GM12801 (cell line): Measurements from ENCODE around the gene IL1RAPL2.

Experiments
- TF ChIP-seq, protein P1 (sequence below): IDR thresholded peaks from one replicate; pipeline ENCODE4 v1.5.1; 2011; ENCODE audit warnings: control low read depth; ENCODE audit not compliant: insufficient read length; ENCODE audit errors: extremely low read depth

Gene IL1RAPL2

DNA sequence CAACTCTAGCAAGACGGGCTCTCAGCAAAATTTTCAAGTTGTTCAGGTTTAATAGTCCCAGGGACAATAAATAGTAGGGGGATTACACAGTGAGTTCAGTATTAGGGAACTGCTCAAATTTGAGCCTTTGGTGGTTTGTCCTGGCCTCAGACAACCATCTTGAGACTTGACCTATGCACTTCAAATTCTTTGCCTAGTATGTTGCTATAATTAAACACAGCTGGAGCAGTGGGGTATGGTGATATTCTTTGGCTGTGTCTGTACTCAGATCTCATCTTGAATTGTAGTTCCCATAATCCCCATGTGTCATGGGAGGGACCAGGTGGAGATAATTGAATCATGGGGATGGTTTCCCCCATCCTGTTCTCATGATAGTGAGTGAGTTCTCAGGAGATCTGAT lies 697.8 kb downstream of the IL1RAPL2 start:
- TF ChIP-seq, protein P1, sequence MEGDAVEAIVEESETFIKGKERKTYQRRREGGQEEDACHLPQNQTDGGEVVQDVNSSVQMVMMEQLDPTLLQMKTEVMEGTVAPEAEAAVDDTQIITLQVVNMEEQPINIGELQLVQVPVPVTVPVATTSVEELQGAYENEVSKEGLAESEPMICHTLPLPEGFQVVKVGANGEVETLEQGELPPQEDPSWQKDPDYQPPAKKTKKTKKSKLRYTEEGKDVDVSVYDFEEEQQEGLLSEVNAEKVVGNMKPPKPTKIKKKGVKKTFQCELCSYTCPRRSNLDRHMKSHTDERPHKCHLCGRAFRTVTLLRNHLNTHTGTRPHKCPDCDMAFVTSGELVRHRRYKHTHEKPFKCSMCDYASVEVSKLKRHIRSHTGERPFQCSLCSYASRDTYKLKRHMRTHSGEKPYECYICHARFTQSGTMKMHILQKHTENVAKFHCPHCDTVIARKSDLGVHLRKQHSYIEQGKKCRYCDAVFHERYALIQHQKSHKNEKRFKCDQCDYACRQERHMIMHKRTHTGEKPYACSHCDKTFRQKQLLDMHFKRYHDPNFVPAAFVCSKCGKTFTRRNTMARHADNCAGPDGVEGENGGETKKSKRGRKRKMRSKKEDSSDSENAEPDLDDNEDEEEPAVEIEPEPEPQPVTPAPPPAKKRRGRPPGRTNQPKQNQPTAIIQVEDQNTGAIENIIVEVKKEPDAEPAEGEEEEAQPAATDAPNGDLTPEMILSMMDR, result no peak

DNA sequence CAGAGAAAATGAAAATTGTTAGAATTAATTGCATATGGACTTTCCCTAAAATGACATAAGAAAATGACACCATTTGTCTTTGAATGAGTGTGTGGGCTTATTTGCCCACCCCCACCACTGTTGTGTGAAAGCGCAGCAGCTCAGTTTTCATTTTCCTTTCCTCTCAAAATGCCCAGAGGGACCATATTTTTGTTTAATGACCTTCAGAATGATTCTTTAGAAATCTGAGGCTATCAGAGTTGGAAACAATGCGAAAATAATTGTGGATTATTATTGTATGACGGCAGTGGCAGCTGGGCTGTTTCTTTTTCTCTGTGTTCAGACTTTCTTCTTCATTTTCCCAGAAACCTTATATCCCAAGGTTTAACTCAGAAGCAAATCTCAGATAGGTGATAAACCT lies 699.1 kb downstream of the IL1RAPL2 start:
- TF ChIP-seq, protein P1, result no peak

DNA sequence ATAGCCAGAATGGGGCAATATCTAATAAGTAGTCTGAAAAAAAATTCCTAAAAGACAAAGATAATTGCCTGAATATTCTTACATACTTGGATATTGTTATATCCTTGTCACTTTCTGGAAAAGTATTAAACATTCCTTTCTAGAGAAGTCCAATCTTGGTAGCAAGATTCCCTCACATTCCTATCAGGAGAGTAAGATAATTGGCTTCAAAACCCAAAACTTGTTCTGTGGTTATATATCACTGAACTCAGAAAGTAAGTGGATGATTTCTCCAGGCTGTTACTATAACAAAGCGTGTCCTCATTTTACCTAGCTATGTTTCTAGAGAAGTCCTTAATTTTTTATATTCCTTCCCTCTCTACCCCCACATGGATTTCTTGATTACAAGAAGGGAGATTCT lies 700.5 kb downstream of the IL1RAPL2 start:
- TF ChIP-seq, protein P1, result no peak

DNA sequence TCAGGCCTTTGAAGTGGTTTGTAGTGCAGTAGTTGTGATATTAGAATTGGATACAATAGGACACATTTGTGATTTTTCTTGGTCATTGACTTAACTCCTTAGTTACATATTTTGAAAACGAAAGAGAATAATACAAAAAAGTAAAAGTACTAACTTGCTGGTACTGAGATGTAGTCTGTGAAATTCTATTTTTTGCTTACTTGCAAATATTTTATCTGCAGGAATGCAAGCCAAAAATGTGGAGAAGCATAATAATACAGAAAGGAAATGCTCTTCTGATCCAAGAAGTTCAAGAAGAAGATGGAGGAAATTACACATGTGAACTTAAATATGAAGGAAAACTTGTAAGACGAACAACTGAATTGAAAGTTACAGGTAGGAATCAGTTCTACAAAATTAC lies 701.2 kb downstream of the IL1RAPL2 start:
- TF ChIP-seq, protein P1, result no peak

DNA sequence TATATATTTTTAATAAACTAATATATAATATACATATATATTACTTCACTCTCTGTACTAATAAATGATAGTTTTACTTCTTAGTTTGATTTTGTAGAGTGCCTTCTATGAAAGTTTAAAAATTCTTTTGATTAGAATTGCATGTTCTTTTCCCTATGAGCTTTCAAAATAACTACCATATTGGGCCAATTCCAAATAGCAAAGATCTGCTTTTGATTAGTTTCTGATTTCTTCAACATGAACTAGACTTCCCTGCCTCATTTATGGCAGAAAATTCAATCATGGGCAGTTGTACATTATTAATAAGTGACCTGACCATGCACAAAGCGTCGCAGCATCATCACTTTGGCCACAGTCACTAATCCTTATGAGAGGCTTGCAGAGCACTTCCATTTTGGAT lies 703.4 kb downstream of the IL1RAPL2 start:
- TF ChIP-seq, protein P1, result no peak

DNA sequence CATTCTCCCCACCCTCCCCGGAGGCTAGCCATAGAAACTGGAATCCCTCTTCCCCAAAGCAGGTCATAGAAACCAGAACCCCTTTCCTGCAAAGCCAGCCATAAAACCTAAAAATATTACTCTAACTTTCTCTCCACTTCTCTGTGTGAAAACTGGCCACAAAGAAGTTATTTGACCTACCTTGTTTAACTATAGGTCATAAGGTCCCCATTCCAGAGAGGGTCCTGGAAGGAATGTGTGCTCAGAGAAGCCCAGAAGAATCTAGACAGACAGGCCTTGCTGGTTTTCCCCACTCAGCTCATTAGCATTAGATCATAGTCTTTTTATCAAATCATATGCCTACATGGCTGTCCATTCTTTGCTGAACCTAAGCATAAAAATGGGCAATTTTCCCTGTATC lies 707.3 kb downstream of the IL1RAPL2 start:
- TF ChIP-seq, protein P1, result no peak

DNA sequence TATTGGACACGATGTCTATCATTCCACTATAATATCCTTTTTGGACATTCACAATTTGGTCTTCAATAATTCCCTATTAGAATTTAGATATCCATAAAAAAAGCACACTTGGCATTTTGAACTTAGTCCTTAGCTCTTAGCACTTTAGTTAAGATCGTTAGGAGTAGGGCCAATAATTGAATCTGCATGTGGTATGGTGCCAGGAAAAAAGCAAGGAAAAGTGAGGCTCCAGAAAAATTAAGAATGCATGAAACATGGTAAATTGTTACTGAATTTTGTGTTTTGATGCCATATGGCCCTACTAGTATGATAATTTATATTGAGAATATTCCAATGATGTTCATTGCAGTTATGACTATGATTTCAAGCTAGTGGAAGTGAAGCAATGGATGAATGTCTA lies 708.1 kb downstream of the IL1RAPL2 start:
- TF ChIP-seq, protein P1, result no peak

DNA sequence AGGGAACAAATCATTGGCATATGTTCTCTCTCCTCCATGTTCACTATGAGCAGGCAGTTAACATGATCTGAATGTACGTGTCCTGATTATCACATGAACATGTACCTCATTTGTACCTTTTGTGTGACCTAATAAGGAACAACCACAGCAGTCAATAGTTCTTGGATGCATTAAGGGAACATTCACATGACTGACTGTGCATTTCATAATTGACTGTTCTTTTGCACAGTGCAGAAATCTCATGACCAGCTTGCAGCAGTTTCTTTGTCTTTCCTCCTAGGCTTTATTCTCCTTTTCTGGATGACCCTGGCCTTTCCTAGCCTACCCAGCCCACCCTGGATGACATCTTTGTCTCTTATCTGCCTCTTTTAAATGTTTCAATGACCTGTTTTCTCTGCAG lies 711.1 kb downstream of the IL1RAPL2 start:
- TF ChIP-seq, protein P1, result no peak
